HG03139 (cell line): ENCODE measurements around the gene PCCA.
"Not testable (repeated sequence)": the region's sequence is repeated elsewhere in the genome, so short reads cannot be mapped to it uniquely, and the experiment has no call there.

Experiments
- ATAC-seq: cut with Tn5 transposase; IDR thresholded peaks from one replicate; pipeline ENCODE4 v1.9.1; 2021; ENCODE audit not compliant: unreplicated experiment

PCCA gene

GRCh38 chr13:100521851-100522617 lies 433.1 kb downstream of the PCCA start:
- no peak for ATAC-seq

- ATAC-seq, result no peak
Observed at GRCh38 chr13:100522618-100523309, 433.9 kb downstream of the PCCA start.

GRCh38 chr13:100523411-100523810 lies 434.5 kb downstream of the PCCA start:
- no peak for ATAC-seq

- ATAC-seq, result no peak
Observed at GRCh38 chr13:100523981-100524386, 435.1 kb downstream of the PCCA start.

- not testable (repeated sequence) for ATAC-seq
Observed at GRCh38 chr13:100524688-100525087, 435.8 kb downstream of the PCCA start.

GRCh38 chr13:100525453-100526317 lies 436.8 kb downstream of the PCCA start:
- ATAC-seq, result no peak

GRCh38 chr13:100526318-100527000 lies 437.6 kb downstream of the PCCA start:
- ATAC-seq, result no peak

- ATAC-seq, result no peak
Observed at GRCh38 chr13:100527644-100528043, 438.8 kb downstream of the PCCA start.

- no peak for ATAC-seq
Observed at GRCh38 chr13:100528353-100528752, 439.5 kb downstream of the PCCA start.

- ATAC-seq, result no peak
Observed at GRCh38 chr13:100528820-100529219, 439.9 kb downstream of the PCCA start.

GRCh38 chr13:100529666-100530377 lies 440.9 kb downstream of the PCCA start:
- ATAC-seq, result no peak

- no peak for ATAC-seq
Observed at GRCh38 chr13:100530671-100531213, 441.8 kb downstream of the PCCA start.

- no peak for ATAC-seq
Observed at GRCh38 chr13:100532090-100532766, 443.3 kb downstream of the PCCA start.

- no peak for ATAC-seq
Observed at GRCh38 chr13:100532836-100533435, 444.0 kb downstream of the PCCA start.

- ATAC-seq, result no peak
Observed at GRCh38 chr13:100533588-100534041, 444.7 kb downstream of the PCCA start.

- no peak for ATAC-seq
Observed at GRCh38 chr13:100534147-100534843, 445.4 kb downstream of the PCCA start.

GRCh38 chr13:100534911-100535310 lies 446.0 kb downstream of the PCCA start:
- ATAC-seq, result no peak

- ATAC-seq, result no peak
Observed at GRCh38 chr13:100535426-100536135, 446.7 kb downstream of the PCCA start.
